Neural cell (in vitro differentiated cells): ENCODE measurements around the gene RPUSD3.

Experiments used
- EP300 ChIP-seq: fragments of 450-650 bp; conservative IDR thresholded peaks from 2 replicates; pipeline ENCODE4 v1.6.1; 2014; ENCODE audit warnings: antibody characterized with exemption, mild to moderate bottlenecking, moderate library complexity; ENCODE audit not compliant: poor library complexity, severe bottlenecking
- EZH2 ChIP-seq: fragments of 200-600, 300-800 bp; shearing (Covaris generic), sonication (generic); IDR thresholded peaks from 2 replicates; pipeline ENCODE4 v1.6.1; 2014; ENCODE audit warnings: antibody characterized with exemption, low read length, borderline replicate concordance, mild to moderate bottlenecking; ENCODE audit not compliant: insufficient read depth, poor library complexity, severe bottlenecking
- SMC3 ChIP-seq: fragments of 450-650 bp; conservative IDR thresholded peaks from 2 replicates; pipeline ENCODE4 v1.6.1; 2014; ENCODE audit warnings: antibody characterized with exemption, mild to moderate bottlenecking, moderate library complexity; ENCODE audit not compliant: poor library complexity
- TAF1 ChIP-seq: IDR thresholded peaks from 2 replicates; pipeline ENCODE4 v1.6.1; 2012; ENCODE audit warnings: low read depth
- TF ChIP-seq, protein P1 (sequence below): IDR thresholded peaks from 2 replicates; pipeline ENCODE4 v1.6.1; 2012; ENCODE audit warnings: borderline replicate concordance
- TF ChIP-seq, protein P2 (sequence below): fragments of 450-650 bp; IDR thresholded peaks from 2 replicates; pipeline ENCODE4 v1.5.1; 2014; ENCODE audit warnings: antibody characterized with exemption, mild to moderate bottlenecking, moderate library complexity; ENCODE audit not compliant: poor library complexity, severe bottlenecking

DNA sequence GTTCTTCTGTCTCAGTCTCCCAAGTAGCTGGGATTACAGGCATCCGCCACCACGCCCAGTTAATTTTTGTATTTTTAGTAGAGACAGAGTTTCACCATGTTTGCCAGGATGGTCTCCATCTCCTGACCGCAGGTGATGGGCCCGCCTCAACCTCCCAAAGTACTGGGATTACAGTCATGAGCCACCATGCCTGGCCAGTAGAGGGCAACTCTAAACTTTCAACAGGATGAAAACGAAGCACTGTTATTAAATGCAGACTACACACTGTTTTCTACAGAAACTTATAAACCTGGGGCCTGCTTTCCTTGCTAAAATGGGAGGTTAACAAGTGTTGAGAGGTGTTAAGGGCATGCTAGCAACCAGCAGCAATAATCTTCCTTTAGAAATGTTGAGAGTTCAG, 43.3 kb downstream of the RPUSD3 start:
- TF ChIP-seq, protein P1, sequence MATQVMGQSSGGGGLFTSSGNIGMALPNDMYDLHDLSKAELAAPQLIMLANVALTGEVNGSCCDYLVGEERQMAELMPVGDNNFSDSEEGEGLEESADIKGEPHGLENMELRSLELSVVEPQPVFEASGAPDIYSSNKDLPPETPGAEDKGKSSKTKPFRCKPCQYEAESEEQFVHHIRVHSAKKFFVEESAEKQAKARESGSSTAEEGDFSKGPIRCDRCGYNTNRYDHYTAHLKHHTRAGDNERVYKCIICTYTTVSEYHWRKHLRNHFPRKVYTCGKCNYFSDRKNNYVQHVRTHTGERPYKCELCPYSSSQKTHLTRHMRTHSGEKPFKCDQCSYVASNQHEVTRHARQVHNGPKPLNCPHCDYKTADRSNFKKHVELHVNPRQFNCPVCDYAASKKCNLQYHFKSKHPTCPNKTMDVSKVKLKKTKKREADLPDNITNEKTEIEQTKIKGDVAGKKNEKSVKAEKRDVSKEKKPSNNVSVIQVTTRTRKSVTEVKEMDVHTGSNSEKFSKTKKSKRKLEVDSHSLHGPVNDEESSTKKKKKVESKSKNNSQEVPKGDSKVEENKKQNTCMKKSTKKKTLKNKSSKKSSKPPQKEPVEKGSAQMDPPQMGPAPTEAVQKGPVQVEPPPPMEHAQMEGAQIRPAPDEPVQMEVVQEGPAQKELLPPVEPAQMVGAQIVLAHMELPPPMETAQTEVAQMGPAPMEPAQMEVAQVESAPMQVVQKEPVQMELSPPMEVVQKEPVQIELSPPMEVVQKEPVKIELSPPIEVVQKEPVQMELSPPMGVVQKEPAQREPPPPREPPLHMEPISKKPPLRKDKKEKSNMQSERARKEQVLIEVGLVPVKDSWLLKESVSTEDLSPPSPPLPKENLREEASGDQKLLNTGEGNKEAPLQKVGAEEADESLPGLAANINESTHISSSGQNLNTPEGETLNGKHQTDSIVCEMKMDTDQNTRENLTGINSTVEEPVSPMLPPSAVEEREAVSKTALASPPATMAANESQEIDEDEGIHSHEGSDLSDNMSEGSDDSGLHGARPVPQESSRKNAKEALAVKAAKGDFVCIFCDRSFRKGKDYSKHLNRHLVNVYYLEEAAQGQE, result no peak
- TF ChIP-seq, protein P2, sequence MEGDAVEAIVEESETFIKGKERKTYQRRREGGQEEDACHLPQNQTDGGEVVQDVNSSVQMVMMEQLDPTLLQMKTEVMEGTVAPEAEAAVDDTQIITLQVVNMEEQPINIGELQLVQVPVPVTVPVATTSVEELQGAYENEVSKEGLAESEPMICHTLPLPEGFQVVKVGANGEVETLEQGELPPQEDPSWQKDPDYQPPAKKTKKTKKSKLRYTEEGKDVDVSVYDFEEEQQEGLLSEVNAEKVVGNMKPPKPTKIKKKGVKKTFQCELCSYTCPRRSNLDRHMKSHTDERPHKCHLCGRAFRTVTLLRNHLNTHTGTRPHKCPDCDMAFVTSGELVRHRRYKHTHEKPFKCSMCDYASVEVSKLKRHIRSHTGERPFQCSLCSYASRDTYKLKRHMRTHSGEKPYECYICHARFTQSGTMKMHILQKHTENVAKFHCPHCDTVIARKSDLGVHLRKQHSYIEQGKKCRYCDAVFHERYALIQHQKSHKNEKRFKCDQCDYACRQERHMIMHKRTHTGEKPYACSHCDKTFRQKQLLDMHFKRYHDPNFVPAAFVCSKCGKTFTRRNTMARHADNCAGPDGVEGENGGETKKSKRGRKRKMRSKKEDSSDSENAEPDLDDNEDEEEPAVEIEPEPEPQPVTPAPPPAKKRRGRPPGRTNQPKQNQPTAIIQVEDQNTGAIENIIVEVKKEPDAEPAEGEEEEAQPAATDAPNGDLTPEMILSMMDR, result peak; percentile 20
- TF ChIP-seq EZH2 (no peak), TAF1 (no peak), EP300 (no peak), SMC3 (no peak)
